Raji (cell line): ENCODE measurements around the gene SEPSECS.

Experiments
- POLR2A ChIP-seq: IDR thresholded peaks from 2 replicates; pipeline ENCODE4 v1.6.1; 2011; ENCODE audit warnings: low read depth, low read length, control low read depth; ENCODE audit not compliant: insufficient read depth

SEPSECS gene

GRCh38 chr4:25161593-25161950, 1.3 kb upstream of the SEPSECS start:
- TF ChIP-seq POLR2A = no peak

- TF ChIP-seq POLR2A = peak; percentile 81
These were observed 704 bp upstream of the SEPSECS start for GRCh38 chr4:25160714-25161592.

- no peak for TF ChIP-seq POLR2A
These were observed 1.4 kb downstream of the SEPSECS start for GRCh38 chr4:25158817-25159216.

DNA sequence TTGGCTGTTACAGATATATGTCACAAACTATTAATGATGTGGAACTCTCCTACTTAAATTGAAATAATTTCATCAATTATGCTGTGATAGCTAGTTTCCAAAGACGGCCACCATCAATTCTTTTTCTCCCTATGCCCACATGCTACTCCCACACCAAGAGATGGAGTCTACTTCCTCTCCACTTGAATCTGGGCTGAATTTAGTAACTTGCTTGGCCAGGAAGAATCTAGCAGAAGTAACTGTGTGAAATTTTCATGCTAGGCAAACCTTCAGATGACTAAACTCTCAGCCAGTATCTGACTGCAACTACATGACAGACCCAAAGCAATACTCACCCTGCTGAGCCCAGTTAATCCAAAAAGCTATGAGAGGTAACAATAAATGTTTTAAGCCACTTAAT, 3.2 kb downstream of the SEPSECS start:
- no peak for TF ChIP-seq POLR2A

- no peak for TF ChIP-seq POLR2A
These were observed 4.3 kb downstream of the SEPSECS start for GRCh38 chr4:25155947-25156346.

GRCh38 chr4:25154594-25155265, 5.5 kb downstream of the SEPSECS start:
- no peak for TF ChIP-seq POLR2A

DNA sequence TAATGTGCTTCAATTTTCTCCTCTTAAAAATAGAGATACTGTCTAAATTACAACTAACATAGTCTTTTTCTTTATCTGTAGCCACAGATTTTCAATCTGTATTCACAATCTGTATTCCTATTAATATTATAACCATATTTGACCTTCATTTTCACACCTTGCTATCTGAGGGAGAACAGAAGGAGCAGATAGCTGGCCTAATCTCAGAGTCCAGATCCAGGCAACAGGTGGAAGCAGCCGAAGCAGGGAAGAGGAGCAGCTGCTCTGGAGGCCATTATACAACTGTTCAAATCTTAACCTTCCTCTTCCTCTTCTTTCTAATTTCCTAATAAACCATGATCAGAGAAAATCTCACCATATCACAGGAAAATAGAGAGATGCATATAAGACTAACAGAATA, 14.2 kb downstream of the SEPSECS start:
- TF ChIP-seq POLR2A = no peak

- TF ChIP-seq POLR2A = no peak
These were observed 15.3 kb downstream of the SEPSECS start for GRCh38 chr4:25144870-25145481.

DNA sequence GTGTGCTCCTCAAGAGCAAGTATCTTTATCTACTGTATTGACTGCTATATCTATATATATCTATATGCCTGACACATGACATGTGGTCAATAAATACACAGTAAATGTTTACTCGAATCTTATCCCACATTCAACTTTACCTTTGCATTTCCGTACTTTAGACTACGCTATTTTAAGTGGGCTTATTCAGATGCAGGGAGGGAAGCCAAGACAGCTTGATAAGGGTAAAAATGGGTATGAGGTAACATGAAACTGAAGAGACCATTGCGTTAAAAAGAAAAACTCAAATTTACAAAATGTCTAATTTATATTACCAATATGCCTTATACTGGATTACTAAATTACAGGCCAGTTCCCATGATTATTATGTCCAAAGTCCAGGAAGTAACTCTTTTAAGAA, 17.8 kb downstream of the SEPSECS start:
- no peak for TF ChIP-seq POLR2A

- no peak for TF ChIP-seq POLR2A
These were observed 18.7 kb downstream of the SEPSECS start for GRCh38 chr4:25141592-25141991.

DNA sequence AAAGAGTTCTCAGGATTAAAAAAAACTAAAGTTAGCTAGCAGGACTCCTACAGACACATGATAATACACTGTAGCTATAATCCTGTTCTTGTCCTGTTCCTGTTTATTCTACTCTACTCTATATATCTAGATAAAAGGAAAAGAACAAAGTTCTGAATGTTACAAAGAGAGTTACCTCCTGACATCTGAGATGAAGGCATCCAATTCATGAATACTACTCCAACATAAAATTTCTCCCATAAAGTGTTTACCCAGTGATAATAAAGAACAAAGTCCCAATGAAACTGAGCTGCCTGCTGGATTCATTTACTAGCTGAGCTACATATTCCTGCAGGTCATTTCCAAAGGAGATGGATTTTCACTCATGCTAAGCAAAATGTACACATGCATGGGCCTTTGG, 27.1 kb downstream of the SEPSECS start:
- no peak for TF ChIP-seq POLR2A

DNA sequence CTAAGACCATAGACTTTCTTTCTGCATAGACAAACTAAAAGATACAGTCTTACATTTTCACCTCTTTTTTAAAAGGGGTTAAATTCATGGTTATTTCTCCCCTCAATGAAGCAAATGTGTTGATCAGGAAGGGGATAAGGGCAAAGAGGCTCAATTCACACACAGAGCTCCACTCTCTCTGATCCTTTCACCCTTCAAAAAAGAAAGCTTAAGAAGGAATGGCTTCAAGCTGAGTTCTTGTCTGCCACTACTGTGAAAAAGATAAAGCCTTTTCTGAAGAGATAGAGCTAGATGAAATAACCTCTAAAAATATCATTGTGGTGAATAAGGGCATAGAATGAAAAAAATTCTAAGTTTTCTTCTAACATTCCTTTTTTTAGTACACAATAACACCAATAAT, 28.3 kb downstream of the SEPSECS start:
- TF ChIP-seq POLR2A = no peak

DNA sequence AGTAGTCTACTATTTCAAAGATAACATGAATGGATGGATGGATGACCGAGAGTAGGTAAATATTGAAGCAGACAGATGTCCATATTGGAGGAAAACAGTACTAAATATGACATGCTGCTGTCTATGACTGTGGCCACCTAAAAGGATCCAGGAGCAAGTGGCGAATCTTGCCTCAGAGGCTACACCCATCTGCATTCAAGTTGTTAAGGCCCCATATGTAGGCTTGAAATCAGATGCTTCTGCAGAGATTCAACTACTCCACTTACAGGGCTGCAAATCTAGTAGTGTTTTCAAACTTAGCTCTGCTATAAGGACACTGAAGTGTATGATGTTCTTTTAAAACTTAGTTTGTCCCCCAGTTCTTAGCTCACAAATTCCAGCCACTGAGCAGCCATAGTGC, 28.9 kb downstream of the SEPSECS start:
- no peak for TF ChIP-seq POLR2A

- TF ChIP-seq POLR2A = no peak
These were observed 30.3 kb downstream of the SEPSECS start for GRCh38 chr4:25129917-25130316.

DNA sequence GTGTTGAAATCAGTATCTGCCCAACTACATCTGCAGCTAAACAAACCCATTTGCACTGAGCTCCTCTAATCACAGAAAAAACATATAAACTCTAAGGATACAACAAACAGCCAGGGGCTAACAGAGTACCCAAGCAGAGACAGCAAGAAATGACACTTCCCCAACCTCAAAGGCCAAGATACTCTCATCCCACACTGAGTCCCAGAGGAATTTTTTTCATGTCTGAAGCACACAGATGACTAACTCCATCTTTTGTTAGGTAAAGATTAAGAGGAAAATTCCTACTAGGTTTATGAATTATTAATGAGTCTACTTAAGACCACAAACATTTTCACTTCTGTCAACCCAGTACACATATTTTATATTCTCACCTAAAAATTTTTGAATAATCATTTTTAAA, 31.6 kb downstream of the SEPSECS start:
- no peak for TF ChIP-seq POLR2A

DNA sequence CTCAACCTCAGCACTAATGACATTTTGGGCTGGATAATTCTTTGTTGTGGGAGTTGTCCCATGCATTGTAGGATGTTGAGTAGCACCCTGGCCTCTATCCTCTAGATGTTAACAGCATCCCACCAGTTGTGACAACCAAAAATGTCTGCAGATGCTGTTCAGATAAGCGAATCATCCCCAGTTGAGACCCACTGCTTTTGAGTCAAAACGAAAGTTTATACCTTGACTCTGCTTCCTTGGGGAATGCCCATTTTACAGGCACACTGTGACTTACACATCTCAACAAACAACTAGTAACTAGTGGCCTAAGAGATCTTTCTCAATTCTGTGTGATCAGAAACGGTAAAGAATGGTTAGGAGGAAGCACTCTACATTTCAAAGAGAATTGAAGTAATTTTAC, 37.0 kb downstream of the SEPSECS start:
- TF ChIP-seq POLR2A = no peak
